Upper lobe of right lung (tissue), 1 donor: Measurements from ENCODE around the gene GTF3C5. TPM values are rescaled to one million over a fixed set of nuclear protein-coding genes. Genes with fewer than 3 reads are reported as not detected.

ENCODE experiments used
- ATAC-seq: fragments of 200-7000 bp; cut with Tn5 transposase; one replicate; pipeline ENCODE4 v1.9.1; 2020; ENCODE audit warnings: mild to moderate bottlenecking, moderate library complexity
- DNase-seq: peaks from one replicate; pipeline ENCODE4 v3.0.0-alpha.2; 2020
- H3K27ac ChIP-seq: fragments of 200-600 bp; one replicate; pipeline ENCODE4 v1.8.0; 2022
- H3K27me3 ChIP-seq: fragments of 200-600 bp; one replicate; pipeline ENCODE4 v1.8.0; 2022; ENCODE audit warnings: mild to moderate bottlenecking
- H3K36me3 ChIP-seq: fragments of 200-600 bp; one replicate; pipeline ENCODE4 v1.8.0; 2022
- H3K4me1 ChIP-seq: fragments of 200-600 bp; one replicate; pipeline ENCODE4 v1.8.0; 2022
- H3K4me3 ChIP-seq: fragments of 200-600 bp; one replicate; pipeline ENCODE4 v1.8.0; 2022; ENCODE audit warnings: mild to moderate bottlenecking
- H3K9me3 ChIP-seq: fragments of 200-600 bp; one replicate; pipeline ENCODE4 v1.8.0; 2022
- CTCF ChIP-seq: fragments of 200-600 bp; IDR thresholded peaks from one replicate; pipeline ENCODE4 v1.8.0; 2022; ENCODE audit warnings: antibody characterized with exemption
- intact Hi-C: fragments of 100-400 bp; cut with DNase I; formaldehyde crosslinking; loops from one replicate; pipeline ENCODE4 v1.11.0; 2022
- total RNA-seq: library from RNA; stranded (reverse); fragmentation: NEBNext Ultra II Directional; extraction: Animal tissue kit (Norgen Biotek cat#: 25700); gene quantifications from one replicate; pipeline ENCODE4 v1.2.1, GENCODE V29; 2021
- donor health status: DM: no; HTN: yes; CAD: no; lungs with severe emphysema.

The GTF3C5 gene
- total RNA-seq, 1 donor from 2014 or later, result 41.7 TPM

- DNase-seq (no peak), ATAC-seq (no peak)
- Histone ChIP-seq H3K27me3 (peaks cover 39% of the 10 kb centered on the region), H3K9me3 (no peaks in the 10 kb centered on the region), H3K4me3 (no peak overlapping the region), H3K4me1 (peaks cover 9% of the 10 kb centered on the region), H3K27ac (no peak overlapping the region), H3K36me3 (no peaks in the 10 kb centered on the region)
- TF ChIP-seq CTCF, result no peak
- intact Hi-C loops, result no loop called here
Measured at GRCh38 chr9:132998831-132999635, 31.8 kb upstream of the GTF3C5 start.

DNA sequence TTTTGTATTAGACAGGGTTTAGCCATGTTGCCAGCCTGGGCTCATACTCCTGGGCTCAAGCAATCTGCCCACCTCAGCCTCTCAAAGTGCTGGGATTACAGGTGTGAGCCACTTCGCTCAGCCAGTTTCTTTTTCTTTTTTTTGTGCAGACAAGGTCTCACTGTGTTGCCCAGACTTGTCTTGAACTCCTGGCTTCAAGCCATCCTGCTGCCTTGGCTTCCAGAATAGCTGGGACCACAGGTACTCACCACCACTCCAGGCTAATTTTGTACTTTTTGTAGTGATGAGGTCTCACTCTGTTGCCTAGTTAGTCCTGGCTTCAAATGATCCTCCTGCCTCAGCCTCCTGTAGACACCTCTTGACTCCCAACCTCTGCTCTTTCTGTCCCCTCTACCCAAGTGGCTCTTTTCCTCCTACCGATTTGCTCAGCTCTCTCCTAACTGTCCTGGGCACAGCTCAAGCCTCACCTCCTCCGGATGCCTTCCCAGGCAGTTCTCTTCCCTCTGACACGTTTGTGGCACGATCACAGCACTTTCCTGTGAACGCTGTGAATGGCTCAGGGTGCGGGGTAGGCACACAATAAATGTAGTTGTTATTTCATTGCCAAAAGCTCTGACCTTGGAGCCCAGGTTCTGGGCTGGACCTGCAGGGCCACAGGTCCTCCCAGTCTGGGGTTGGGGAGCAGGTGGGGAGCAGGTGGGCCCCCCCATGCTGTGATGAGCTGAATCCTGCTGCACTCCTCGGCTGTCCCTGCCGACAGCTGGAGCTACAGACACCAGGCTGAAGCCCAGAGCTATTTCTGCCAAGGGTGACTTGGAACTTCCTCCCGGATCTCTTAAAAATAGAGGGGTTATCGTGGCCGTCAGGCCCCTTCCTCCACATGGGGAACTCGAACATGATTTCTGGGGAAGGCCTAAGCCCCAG, 28.4 kb upstream of the GTF3C5 start:
- DNase-seq (no peak), ATAC-seq (no peak)
- H3K27me3 ChIP-seq, result peaks cover 21% of the 10 kb centered on the region
- H3K4me3 ChIP-seq, result no peak overlapping the region
- no peaks in the 10 kb centered on the region for H3K9me3 ChIP-seq
- H3K4me1 ChIP-seq, result no peaks in the 10 kb centered on the region
- TF ChIP-seq CTCF, result no peak
- no peaks in the 10 kb centered on the region for H3K36me3 ChIP-seq
- intact Hi-C loops, result no loop called here
- H3K27ac ChIP-seq, result no peak overlapping the region

DNA sequence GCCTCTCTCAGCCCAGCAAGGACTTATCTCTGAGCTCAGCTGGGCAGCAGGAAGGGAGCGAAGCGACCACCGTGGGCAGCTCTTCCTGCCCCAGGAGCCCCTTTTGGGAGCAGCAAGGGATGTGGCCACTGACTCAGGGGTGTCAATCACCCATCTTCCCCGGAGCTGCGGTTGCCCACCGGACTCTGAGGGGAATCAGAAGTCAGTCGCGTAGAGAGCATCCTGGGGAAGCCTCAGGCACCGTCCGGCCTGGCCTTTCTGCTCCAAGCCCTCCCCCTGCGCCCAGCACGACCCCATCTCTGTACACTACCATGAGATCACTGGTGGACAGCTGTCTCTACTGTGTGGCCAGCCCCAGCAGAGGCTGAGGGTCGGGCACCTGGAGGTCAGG, 27.7 kb upstream of the GTF3C5 start:
- ATAC-seq (no peak), DNase-seq (no peak)
- no peak overlapping the region for H3K27ac ChIP-seq
- no peak for TF ChIP-seq CTCF
- no peaks in the 10 kb centered on the region for H3K9me3 ChIP-seq
- H3K36me3 ChIP-seq, result no peaks in the 10 kb centered on the region
- no peaks in the 10 kb centered on the region for H3K4me1 ChIP-seq
- peaks cover 21% of the 10 kb centered on the region for H3K27me3 ChIP-seq
- H3K4me3 ChIP-seq, result no peak overlapping the region
- intact Hi-C loops, result no loop called here

- Histone ChIP-seq H3K4me3 (no peak overlapping the region), H3K4me1 (no peaks in the 10 kb centered on the region), H3K27ac (no peak overlapping the region), H3K9me3 (no peaks in the 10 kb centered on the region), H3K36me3 (no peaks in the 10 kb centered on the region), H3K27me3 (peaks cover 21% of the 10 kb centered on the region)
- intact Hi-C loops, result no loop called here
- TF ChIP-seq CTCF, result no peak
- no peak for DNase-seq
- no peak for ATAC-seq
Measured at GRCh38 chr9:133003671-133004090, 27.1 kb upstream of the GTF3C5 start.

GRCh38 chr9:133004091-133004998, 26.5 kb upstream of the GTF3C5 start:
- intact Hi-C loops, result no loop called here
- no peak for TF ChIP-seq CTCF
- Histone ChIP-seq H3K4me3 (no peak overlapping the region), H3K36me3 (no peaks in the 10 kb centered on the region), H3K27me3 (peaks cover 21% of the 10 kb centered on the region), H3K4me1 (no peaks in the 10 kb centered on the region), H3K9me3 (no peaks in the 10 kb centered on the region), H3K27ac (no peak overlapping the region)
- DNase-seq (no peak), ATAC-seq (peak; percentile 65)
